H9 (cell line): ENCODE data around the gene STK25. TPM values are rescaled to one million over a fixed set of nuclear protein-coding genes. Genes with fewer than 3 reads are reported as not detected.

Source experiments
- DNase-seq: peaks from one replicate; pipeline ENCODE4 v3.0.0-alpha.2; 2017
- H2AFZ ChIP-seq: one replicate; pipeline ENCODE4 v1.6.1; 2013; ENCODE audit warnings: mild to moderate bottlenecking, low read length, control low read depth, moderate library complexity
- H2AK5ac ChIP-seq: 2 replicates; pipeline ENCODE4 v1.6.1; 2013; ENCODE audit warnings: low read length, control low read depth, mixed read lengths; ENCODE audit not compliant: insufficient read length
- H2BK120ac ChIP-seq: one replicate; pipeline ENCODE4 v1.6.1; 2013; ENCODE audit warnings: low read depth, mild to moderate bottlenecking, low read length, control low read depth, inconsistent platforms; ENCODE audit not compliant: poor library complexity, severe bottlenecking
- H2BK12ac ChIP-seq: 2 replicates; pipeline ENCODE4 v1.6.1; 2013; ENCODE audit warnings: low read length, control low read depth, mixed read lengths, low read depth; ENCODE audit not compliant: insufficient read length
- H2BK15ac ChIP-seq: 2 replicates; pipeline ENCODE4 v1.6.1; 2013; ENCODE audit warnings: low read depth, low read length, control low read depth
- H2BK20ac ChIP-seq: one replicate; pipeline ENCODE4 v1.6.1; 2013; ENCODE audit warnings: low read depth, mild to moderate bottlenecking, low read length, control low read depth, inconsistent platforms; ENCODE audit not compliant: poor library complexity, severe bottlenecking
- H2BK5ac ChIP-seq: 2 replicates; pipeline ENCODE4 v1.6.1; 2013; ENCODE audit warnings: low read length, control low read depth, mixed read lengths; ENCODE audit not compliant: insufficient read length
- H3K14ac ChIP-seq: 2 replicates; pipeline ENCODE4 v1.6.1; 2013; ENCODE audit warnings: low read length, control low read depth; ENCODE audit not compliant: insufficient read depth
- H3K18ac ChIP-seq: 2 replicates; pipeline ENCODE4 v1.6.1; 2013; ENCODE audit warnings: low read depth, mild to moderate bottlenecking, mixed read lengths, low read length, control low read depth; ENCODE audit not compliant: insufficient read length
- H3K23ac ChIP-seq: 2 replicates; pipeline ENCODE4 v1.6.1; 2013; ENCODE audit warnings: low read length, control low read depth, mixed read lengths, low read depth; ENCODE audit not compliant: insufficient read length
- H3K23me2 ChIP-seq: 2 replicates; pipeline ENCODE4 v1.6.1; 2013; ENCODE audit warnings: low read depth, mild to moderate bottlenecking, mixed read lengths, low read length, control low read depth; ENCODE audit not compliant: insufficient read length, poor library complexity, severe bottlenecking
- H3K27ac ChIP-seq: 2 replicates; pipeline ENCODE4 v1.5.1; 2013; ENCODE audit warnings: low read length, control low read depth, mixed read lengths, low read depth; ENCODE audit not compliant: insufficient read length
- H3K27me3 ChIP-seq: 2 replicates; pipeline ENCODE4 v1.6.1; 2013; ENCODE audit warnings: low read length, control low read depth, inconsistent platforms; ENCODE audit not compliant: insufficient read depth
- H3K4ac ChIP-seq: 2 replicates; pipeline ENCODE4 v1.6.1; 2013; ENCODE audit warnings: low read depth, mild to moderate bottlenecking, control low read depth, inconsistent platforms, low read length, moderate library complexity
- H3K4me1 ChIP-seq: 2 replicates; pipeline ENCODE4 v1.6.1; 2013; ENCODE audit warnings: low read length, control low read depth, inconsistent platforms; ENCODE audit not compliant: insufficient read depth
- H3K4me2 ChIP-seq: 2 replicates; pipeline ENCODE4 v1.6.1; 2013; ENCODE audit warnings: low read length, control low read depth, mixed read lengths; ENCODE audit not compliant: insufficient read length, insufficient read depth
- H3K56ac ChIP-seq: 2 replicates; pipeline ENCODE4 v1.6.1; 2013; ENCODE audit warnings: low read depth, mild to moderate bottlenecking, mixed read lengths, low read length, control low read depth; ENCODE audit not compliant: insufficient read length
- H3K79me1 ChIP-seq: 2 replicates; pipeline ENCODE4 v1.6.1; 2013; ENCODE audit warnings: low read depth, mild to moderate bottlenecking, moderate library complexity, low read length, control low read depth, inconsistent platforms; ENCODE audit not compliant: insufficient read depth, poor library complexity, severe bottlenecking
- H3K79me2 ChIP-seq: 2 replicates; pipeline ENCODE4 v1.6.1; 2013; ENCODE audit warnings: low read length, control low read depth, inconsistent platforms; ENCODE audit not compliant: insufficient read depth
- H3K9ac ChIP-seq: 2 replicates; pipeline ENCODE4 v1.6.1; 2013; ENCODE audit warnings: low read length, control low read depth, mixed read lengths; ENCODE audit not compliant: insufficient read length; ENCODE audit errors: extremely low read depth
- H3K9me3 ChIP-seq: one replicate; pipeline ENCODE4 v1.6.1; 2013; ENCODE audit warnings: low read depth, low read length, inconsistent platforms; ENCODE audit not compliant: control insufficient read depth
- H3T11ph ChIP-seq: one replicate; pipeline ENCODE4 v1.6.1; 2013; ENCODE audit warnings: mild to moderate bottlenecking, low read length, control low read depth, inconsistent platforms
- H4K20me1 ChIP-seq: one replicate; pipeline ENCODE4 v1.6.1; 2013; ENCODE audit not compliant: control insufficient read depth, insufficient read length, insufficient read depth
- H4K5ac ChIP-seq: 2 replicates; pipeline ENCODE4 v1.6.1; 2013; ENCODE audit warnings: low read depth, mild to moderate bottlenecking, mixed read lengths, low read length, control low read depth; ENCODE audit not compliant: insufficient read length
- H4K8ac ChIP-seq: replicated peaks from 2 replicates; pipeline ENCODE4 v1.6.1; 2013; ENCODE audit warnings: low read length, control low read depth, mixed read lengths, low read depth; ENCODE audit not compliant: insufficient read length
- H4K91ac ChIP-seq: 2 replicates; pipeline ENCODE4 v1.6.1; 2013; ENCODE audit warnings: low read depth, mild to moderate bottlenecking, moderate library complexity, mixed read lengths, low read length, control low read depth; ENCODE audit not compliant: insufficient read length
- H3K27ac Mint-ChIP-seq, 3 experiments: 2 replicates in 2 of 3; 3 replicates in 1 of 3; pipeline ENCODE4 v1.8.0; 2020 to 2021; ENCODE audit warnings: mixed read lengths in 3 of 3, mild to moderate bottlenecking in 1 of 3, moderate library complexity in 1 of 3
- H3K27me3 Mint-ChIP-seq: 2 replicates; pipeline ENCODE4 v1.8.0; 2021; ENCODE audit warnings: low read depth, mild to moderate bottlenecking, moderate library complexity, mixed read lengths
- H3K36me3 Mint-ChIP-seq, 3 experiments: 2 replicates in 2 of 3; 3 replicates in 1 of 3; pipeline ENCODE4 v1.8.0; 2020 to 2021; ENCODE audit warnings: low read depth in 3 of 3, mixed read lengths in 3 of 3; ENCODE audit not compliant: insufficient read depth in 1 of 3
- H3K4me1 Mint-ChIP-seq, 2 experiments: 2 replicates each; pipeline ENCODE4 v1.8.0; 2020; ENCODE audit warnings: mixed read lengths in 2 of 2
- H3K4me3 Mint-ChIP-seq, 2 experiments: 2 replicates in 1 of 2; 3 replicates in 1 of 2; pipeline ENCODE4 v1.8.0; 2020 to 2021; ENCODE audit warnings: mild to moderate bottlenecking in 2 of 2, mixed read lengths in 2 of 2, moderate library complexity in 1 of 2
- H3K9me3 Mint-ChIP-seq, 2 experiments: 2 replicates in 1 of 2; 3 replicates in 1 of 2; pipeline ENCODE4 v1.8.0; 2020; ENCODE audit warnings: mild to moderate bottlenecking in 2 of 2, mixed read lengths in 2 of 2, moderate library complexity in 1 of 2
- WGBS: extraction: QIAGEN DNeasy Blood & Tissue Kit; methylation state at CpG from one replicate; pipeline ENCODE4 v1.1.7; 2013; ENCODE audit warnings: missing lambda C conversion rate, low lambda C conversion rate, mixed read lengths; ENCODE audit not compliant: insufficient read length; ENCODE audit errors: extremely low coverage; 5-methylcytosine and 5-hydroxymethylcytosine counted together
- total RNA-seq: library from RNA; stranded (reverse); gene quantifications from 2 replicates; pipeline ENCODE4 v1.2.1, GENCODE V29; 2021
- TF ChIP-seq, protein P1 (sequence below): fragments of 200-600 bp; sonication (generic); conservative IDR thresholded peaks from 3 replicates; pipeline ENCODE4 v1.8.0; 2021; ENCODE audit warnings: antibody characterized with exemption, mild to moderate bottlenecking

STK25 gene
- total RNA-seq, 1 experiment from 2014 or later = 189 TPM

DNA sequence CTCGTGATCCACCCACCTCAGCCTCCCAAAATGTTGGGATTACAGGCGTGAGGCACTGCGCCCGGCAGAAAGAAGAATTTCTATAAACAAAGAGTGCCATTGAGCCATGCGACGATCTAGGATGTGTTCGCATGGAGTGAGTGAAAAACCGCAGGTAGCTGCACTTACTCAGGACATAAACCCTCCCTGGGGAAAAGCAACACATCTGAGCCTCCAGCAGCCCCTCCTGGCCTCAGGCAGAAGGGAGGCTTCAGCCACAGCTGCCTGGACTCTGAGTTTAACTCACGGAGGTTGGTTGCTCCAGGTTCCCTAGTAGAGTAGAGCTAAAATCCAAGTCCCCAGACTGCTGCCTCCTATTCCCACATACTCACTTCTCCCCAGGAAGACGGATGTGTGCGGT lies 11.3 kb upstream of the STK25 start:
- peaks cover 5 to 9% (median 6%) of the 10 kb centered on the region in 3 experiments; a peak in 4 of 7 replicates for H3K36me3 Mint-ChIP-seq
- no peak overlapping the region for H4K8ac ChIP-seq
- H3K27ac Mint-ChIP-seq = no peak overlapping the region
- no peak overlapping the region for H3K56ac ChIP-seq
- H3K18ac ChIP-seq = no peak overlapping the region
- H3K79me2 ChIP-seq = no peaks in the 10 kb centered on the region
- no peaks in the 10 kb centered on the region for H3K4me1 ChIP-seq
- peaks cover 2% of the 10 kb centered on the region for H4K20me1 ChIP-seq
- no peaks in the 10 kb centered on the region; the same call in 1 of the 2 replicates for H3K27me3 Mint-ChIP-seq
- H2BK12ac ChIP-seq = no peak overlapping the region
- no peak overlapping the region for H3K14ac ChIP-seq
- no CpG with 5 or more reads among the region's 11 CpGs for WGBS
- H2BK20ac ChIP-seq = no peak overlapping the region
- H3K9ac ChIP-seq = no peak overlapping the region
- H3K27ac ChIP-seq = no peak overlapping the region
- no peak for DNase-seq
- H3T11ph ChIP-seq = no peak overlapping the region
- TF ChIP-seq, protein P1, sequence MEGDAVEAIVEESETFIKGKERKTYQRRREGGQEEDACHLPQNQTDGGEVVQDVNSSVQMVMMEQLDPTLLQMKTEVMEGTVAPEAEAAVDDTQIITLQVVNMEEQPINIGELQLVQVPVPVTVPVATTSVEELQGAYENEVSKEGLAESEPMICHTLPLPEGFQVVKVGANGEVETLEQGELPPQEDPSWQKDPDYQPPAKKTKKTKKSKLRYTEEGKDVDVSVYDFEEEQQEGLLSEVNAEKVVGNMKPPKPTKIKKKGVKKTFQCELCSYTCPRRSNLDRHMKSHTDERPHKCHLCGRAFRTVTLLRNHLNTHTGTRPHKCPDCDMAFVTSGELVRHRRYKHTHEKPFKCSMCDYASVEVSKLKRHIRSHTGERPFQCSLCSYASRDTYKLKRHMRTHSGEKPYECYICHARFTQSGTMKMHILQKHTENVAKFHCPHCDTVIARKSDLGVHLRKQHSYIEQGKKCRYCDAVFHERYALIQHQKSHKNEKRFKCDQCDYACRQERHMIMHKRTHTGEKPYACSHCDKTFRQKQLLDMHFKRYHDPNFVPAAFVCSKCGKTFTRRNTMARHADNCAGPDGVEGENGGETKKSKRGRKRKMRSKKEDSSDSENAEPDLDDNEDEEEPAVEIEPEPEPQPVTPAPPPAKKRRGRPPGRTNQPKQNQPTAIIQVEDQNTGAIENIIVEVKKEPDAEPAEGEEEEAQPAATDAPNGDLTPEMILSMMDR = no peak
- no peaks in the 10 kb centered on the region for H3K27me3 ChIP-seq
- H3K4ac ChIP-seq = no peak overlapping the region
- no peaks in the 10 kb centered on the region for H3K9me3 ChIP-seq
- no peak overlapping the region for H3K4me2 ChIP-seq
- H2BK5ac ChIP-seq = no peak overlapping the region
- 0 out of 5 replicates have a peak overlapping the region, but pooled peaks of 1 of the 2 experiments have one; percentile 44 for H3K4me3 Mint-ChIP-seq
- no peak overlapping the region for H4K91ac ChIP-seq
- no peaks in the 10 kb centered on the region for H3K79me1 ChIP-seq
- H3K23ac ChIP-seq = no peak overlapping the region
- no peak overlapping the region for H2BK120ac ChIP-seq
- H2BK15ac ChIP-seq = no peak overlapping the region
- H3K9me3 Mint-ChIP-seq = peaks cover 3 to 6% of the 10 kb centered on the region in 2 experiments; a peak in 3 of 5 replicates
- H2AFZ ChIP-seq = no peak overlapping the region
- H2AK5ac ChIP-seq = no peak overlapping the region
- peaks cover 9% of the 10 kb centered on the region in 2 experiments for H3K4me1 Mint-ChIP-seq
- H4K5ac ChIP-seq = no peak overlapping the region
- no peaks in the 10 kb centered on the region for H3K23me2 ChIP-seq
